K562 (cell line): Measurements from ENCODE around the gene KCNK7. TPM values are rescaled to one million over a fixed set of nuclear protein-coding genes. Genes with fewer than 3 reads are reported as not detected.

Experiments
- ATAC-seq: fragments of 200-7000 bp; cut with Tn5 transposase; 3 replicates; pipeline ENCODE4 v1.9.1; 2020; ENCODE audit warnings: moderate library complexity
- BruUV-seq: library from RNA; stranded (reverse); fragments of 400-500 nt; replicated peaks from 2 replicates; lab custom pipeline; 2021; lab: Mats Ljungman, UMichigan
- CTCF ChIA-PET: fragments of 300-600 bp; formaldehyde crosslinking; extraction: SDS; loops from one replicate; lab custom pipeline; 2021; ENCODE audit warnings: low intra/inter-chr PET ratio; lab: Yijun Ruan, JAX
- POLR2A ChIA-PET: fragments of 300-600, 350-650 bp; sonication (Branson Sonifier 250); formaldehyde crosslinking; extraction: SDS; loops from one replicate; lab custom pipeline; 2021; ENCODE audit warnings: antibody characterized with exemption, inconsistent platforms; lab: Yijun Ruan, JAX
- DNase-seq, 4 experiments: peaks; one replicate each; pipeline versions ENCODE4 v3.0.0 to v3.0.0-alpha.2; 2011 to 2018; ENCODE audit warnings: low spot score in 3 of 4, mixed read lengths in 3 of 4; ENCODE audit errors: extremely low read depth in 1 of 4
- FAIRE-seq: peaks from 2 replicates; lab custom pipeline; 2011; peaks lifted over from hg19 to GRCh38; lab: Jason Lieb, UNC
- H2AFZ ChIP-seq: 2 replicates; pipeline ENCODE4 v1.6.0; 2011; ENCODE audit warnings: low read depth, low read length, control low read depth, inconsistent platforms
- H3K27ac ChIP-seq: fragments of 200-600 bp; 3 replicates; pipeline ENCODE4 v1.8.0; 2011; ENCODE audit warnings: low read depth, mild to moderate bottlenecking, control low read depth, inconsistent platforms, low read length, moderate library complexity, mixed read lengths; ENCODE audit errors: extremely low read depth
- H3K27me3 ChIP-seq, 2 experiments: fragments of 300-600 bp in 1 of 2; 2 replicates in 1 of 2; 3 replicates in 1 of 2; pipeline versions ENCODE4 v1.6.0 to v1.8.0; 2011; ENCODE audit warnings: inconsistent platforms in 2 of 2, low read length in 2 of 2, mild to moderate bottlenecking in 1 of 2, mixed read lengths in 1 of 2, moderate library complexity in 1 of 2; ENCODE audit not compliant: control insufficient read depth in 2 of 2, insufficient read depth in 2 of 2
- H3K36me3 ChIP-seq: fragments of 300-600 bp; 3 replicates; pipeline ENCODE4 v1.8.0; 2011; ENCODE audit warnings: mild to moderate bottlenecking, low read length, inconsistent platforms; ENCODE audit not compliant: control insufficient read depth, insufficient read depth
- H3K4me1 ChIP-seq, 2 experiments: fragments of 200-600 bp in 1 of 2; replicated peaks in 1 of 2; 2 replicates in 1 of 2; 3 replicates in 1 of 2; pipeline versions ENCODE4 v1.5.1 to v1.8.0; 2011; ENCODE audit warnings: inconsistent platforms in 2 of 2, low read length in 2 of 2, mild to moderate bottlenecking in 1 of 2, mixed read lengths in 1 of 2, moderate library complexity in 1 of 2; ENCODE audit not compliant: control insufficient read depth in 2 of 2, insufficient read depth in 2 of 2
- H3K4me2 ChIP-seq: 2 replicates; pipeline ENCODE4 v1.6.1; 2011; ENCODE audit warnings: low read length, control low read depth, inconsistent platforms, mixed read lengths; ENCODE audit not compliant: insufficient read depth
- H3K4me3 ChIP-seq: fragments of 200-600 bp; sonication (generic), shearing (Covaris generic); 2 replicates; pipeline ENCODE4 v1.5.1; 2016; ENCODE audit warnings: control low read depth, inconsistent platforms
- H3K79me2 ChIP-seq: fragments of 200-600 bp; 3 replicates; pipeline ENCODE4 v1.8.0; 2011; ENCODE audit warnings: low read length, inconsistent platforms; ENCODE audit not compliant: control insufficient read depth, insufficient read depth
- H3K9ac ChIP-seq, 2 experiments: 2 replicates each; pipeline versions ENCODE4 v1.6.0 to v1.6.1; 2011; ENCODE audit warnings: low read depth in 2 of 2, low read length in 2 of 2, control low read depth in 1 of 2, inconsistent platforms in 1 of 2, mild to moderate bottlenecking in 1 of 2, mixed read lengths in 1 of 2; ENCODE audit not compliant: insufficient read depth in 1 of 2
- H3K9me1 ChIP-seq: one replicate; pipeline ENCODE4 v1.6.0; 2011; ENCODE audit warnings: inconsistent platforms, mild to moderate bottlenecking, low read length, moderate library complexity; ENCODE audit not compliant: control insufficient read depth, insufficient read depth
- H3K9me3 ChIP-seq: replicated peaks from 2 replicates; pipeline ENCODE4 v1.5.1; 2011; ENCODE audit warnings: low read depth, low read length, inconsistent platforms; ENCODE audit not compliant: control insufficient read depth, insufficient read depth
- H4K20me1 ChIP-seq: replicated peaks from 2 replicates; pipeline ENCODE4 v1.6.1; 2011; ENCODE audit warnings: low read length, inconsistent platforms, mixed read lengths; ENCODE audit not compliant: control insufficient read depth, insufficient read depth
- CSDE1 ChIP-seq, 2 experiments: fragments of 450-650 bp; IDR thresholded peaks; 2 replicates each; pipeline ENCODE4 v1.6.1; 2016; ENCODE audit warnings: mild to moderate bottlenecking in 1 of 2
- GTF2A2 ChIP-seq: IDR thresholded peaks from 2 replicates; pipeline ENCODE4 v1.6.1; 2016; ENCODE audit warnings: mild to moderate bottlenecking, missing genetic modification characterization, missing compliant biosample characterization
- KLF13 ChIP-seq: fragments of 450-650 bp; IDR thresholded peaks from 2 replicates; pipeline ENCODE4 v1.6.1; 2016; ENCODE audit warnings: missing genetic modification characterization, low read depth, mild to moderate bottlenecking, missing compliant biosample characterization, moderate library complexity, borderline replicate concordance
- NFIC ChIP-seq: fragments of 450-650 bp; IDR thresholded peaks from 2 replicates; pipeline ENCODE4 v1.6.1; 2017; ENCODE audit warnings: mild to moderate bottlenecking, inconsistent platforms
- RBFOX2 ChIP-seq: fragments of 200-400 bp; formaldehyde crosslinking; IDR thresholded peaks from 2 replicates; pipeline ENCODE4 v1.6.1; 2017; ENCODE audit warnings: low read depth, mild to moderate bottlenecking, low read length, moderate library complexity
- SIRT6 ChIP-seq: IDR thresholded peaks from one replicate; pipeline ENCODE4 v1.6.1; 2012; ENCODE audit warnings: low read depth, mild to moderate bottlenecking, control low read depth, inconsistent platforms, low read length, moderate library complexity
- SRSF9 ChIP-seq: fragments of 200-400 bp; formaldehyde crosslinking; IDR thresholded peaks from 2 replicates; pipeline ENCODE4 v1.6.1; 2017; ENCODE audit warnings: low read depth, low read length, borderline replicate concordance
- ZBTB40 ChIP-seq, 2 experiments: fragments of 450-650 bp in 1 of 2; sonication (generic) in 1 of 2; formaldehyde crosslinking in 1 of 2; IDR thresholded peaks; 2 replicates each; pipeline versions ENCODE4 v1.7.1 to v1.9.0; 2016 to 2022; ENCODE audit warnings: inconsistent platforms in 1 of 2, mild to moderate bottlenecking in 1 of 2, missing genetic modification reagents in 1 of 2
- ZNF586 ChIP-seq: fragments of 450-650 bp; formaldehyde crosslinking; conservative IDR thresholded peaks from 2 replicates; pipeline ENCODE4 v1.4.0; 2020; ENCODE audit warnings: mild to moderate bottlenecking, moderate library complexity
- WGBS: fragments of 100-300 bp; shearing (Covaris generic); methylation state at CpG from one replicate; pipeline ENCODE4 v1.1.6; 2016; ENCODE audit warnings: low coverage, mixed read lengths; ENCODE audit not compliant: insufficient coverage; ENCODE audit errors: missing lambda C conversion rate; 5-methylcytosine and 5-hydroxymethylcytosine counted together
- in situ Hi-C: fragments of 300-500 bp; cut with MboI; formaldehyde crosslinking; loops from 4 replicates; pipeline ENCODE4 v1.15.0; 2018; ENCODE audit warnings: inconsistent platforms, mixed read lengths
- intact Hi-C: fragments of 100-400 bp; cut with micrococcal nuclease; formaldehyde crosslinking; loops from 2 replicates; pipeline ENCODE4 v1.14.2; 2022
- polyA plus RNA-seq, 8 experiments: library from polyadenylated mRNA; depleted of rRNA in 4 of 8; stranded (reverse) in 5 of 8; unstranded in 3 of 8; fragments of >200 nt; fragmentation: Nextera tagmentation in 2 of 8; fragmentation: Illumina TruSeq in 1 of 8; extraction: Ambion mirVana in 2 of 8; extraction: Trizol in 1 of 8; gene quantifications; 2 replicates each; pipeline versions ENCODE4 v1.2.1 to v1.2.3, GENCODE V29; 2011 to 2014; ENCODE audit warnings: inconsistent platforms in 1 of 8, missing spikeins in 1 of 8
- total RNA-seq, 7 experiments: library from RNA; depleted of rRNA in 6 of 7; stranded (reverse); fragments of >200 nt in 6 of 7; fragmentation: Illumina TruSeq in 2 of 7; extraction: Trizol in 2 of 7; gene quantifications; 2 replicates each; pipeline versions ENCODE4 v1.2.1 to v1.2.3, GENCODE V29; 2011 to 2021; ENCODE audit warnings: low replicate concordance in 1 of 7
- TF ChIP-seq, protein P1 (sequence below): sonication (generic); formaldehyde crosslinking; IDR thresholded peaks from 2 replicates; pipeline ENCODE4 v1.5.0; 2020; ENCODE audit warnings: missing genetic modification reagents
- TF ChIP-seq, protein P2 (sequence below): fragments of 450-650 bp; formaldehyde crosslinking; IDR thresholded peaks from 2 replicates; pipeline ENCODE4 v1.4.0; 2022; ENCODE audit warnings: mild to moderate bottlenecking, moderate library complexity

The KCNK7 gene
- total and polyA plus RNA-seq, 9 of the 15 experiments (the other 6 are each of a cell fraction or from before 2014, with no cell fraction given) = 0.07 to 0.40 TPM; not detected in 7

DNA sequence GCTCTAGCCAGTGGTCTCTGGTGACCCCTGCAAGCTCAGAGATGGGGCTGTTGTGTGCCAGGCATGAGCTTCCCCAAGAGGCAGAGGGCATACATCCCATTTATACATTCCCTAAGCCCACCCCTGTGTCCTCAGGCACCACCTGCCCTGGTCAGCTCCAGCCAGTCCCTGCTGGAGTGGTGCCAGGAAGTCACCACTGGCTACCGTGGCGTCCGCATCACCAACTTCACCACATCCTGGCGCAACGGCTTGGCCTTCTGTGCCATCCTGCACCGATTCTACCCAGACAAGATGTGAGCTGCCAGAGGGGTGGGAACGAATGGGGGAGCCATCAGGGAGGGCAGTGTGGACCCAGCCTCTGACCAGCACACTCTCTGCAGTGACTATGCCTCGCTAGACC lies 11.5 kb downstream of the KCNK7 start:
- Histone ChIP-seq H2AFZ (no peak overlapping the region), H3K27me3 (no peaks in the 10 kb centered on the region), H4K20me1 (0 out of 2 replicates have a peak, but pooled peaks cover 4% of the 10 kb centered on the region), H3K9me1 (peaks cover 4% of the 10 kb centered on the region), H3K36me3 (peaks cover 76% of the 10 kb centered on the region; the same call in 2 of the 3 replicates), H3K4me2 (no peak overlapping the region), H3K27ac (no peak overlapping the region; the same call in 2 of the 3 replicates), H3K4me3 (no peak overlapping the region), H3K9me3 (no peaks in the 10 kb centered on the region), H3K4me1 (peaks cover 16 to 70% of the 10 kb centered on the region in 2 experiments), H3K79me2 (peaks cover 3% of the 10 kb centered on the region; the same call in 1 of the 3 replicates), H3K9ac (peak overlapping the region in 1 of 2 experiments; percentile 52; a peak in 2 of 4 replicates)
- CTCF ChIA-PET = no interaction called here
- POLR2A ChIA-PET = interaction anchor here (0.6 to 2.8 kb wide), 4 partner anchors 9 to 274 kb away, joined by 3 to 10 read pairs (median 4); partner anchors contain the start of gene EHBP1L1
- whole genome bisulfite sequencing = 95% methylated on average over 8 of the region's 8 CpGs
- intact Hi-C loops (no loop called here), in situ Hi-C loops (no loop called here)
- no peak for DNase-seq
- FAIRE-seq = no peak
- no peak for ATAC-seq
- BruUV-seq = no TSS peak
- no peak for TF ChIP-seq SIRT6
- no peak for TF ChIP-seq SRSF9
- peak; percentile 58 for TF ChIP-seq NFIC
- TF ChIP-seq, protein P1, sequence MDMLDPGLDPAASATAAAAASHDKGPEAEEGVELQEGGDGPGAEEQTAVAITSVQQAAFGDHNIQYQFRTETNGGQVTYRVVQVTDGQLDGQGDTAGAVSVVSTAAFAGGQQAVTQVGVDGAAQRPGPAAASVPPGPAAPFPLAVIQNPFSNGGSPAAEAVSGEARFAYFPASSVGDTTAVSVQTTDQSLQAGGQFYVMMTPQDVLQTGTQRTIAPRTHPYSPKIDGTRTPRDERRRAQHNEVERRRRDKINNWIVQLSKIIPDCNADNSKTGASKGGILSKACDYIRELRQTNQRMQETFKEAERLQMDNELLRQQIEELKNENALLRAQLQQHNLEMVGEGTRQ (CRISPR knock-in tag) = no peak
- no peak for TF ChIP-seq ZBTB40 (IDR thresholded peaks at IDR 0.05)
- TF ChIP-seq ZBTB40 (CRISPR knock-in tag; IDR thresholded peaks at IDR 0.05) = no peak
- TF ChIP-seq GTF2A2 (tag) = no peak
- TF ChIP-seq ZNF586 (CRISPR knock-in tag) = no peak
- TF ChIP-seq, protein P2, sequence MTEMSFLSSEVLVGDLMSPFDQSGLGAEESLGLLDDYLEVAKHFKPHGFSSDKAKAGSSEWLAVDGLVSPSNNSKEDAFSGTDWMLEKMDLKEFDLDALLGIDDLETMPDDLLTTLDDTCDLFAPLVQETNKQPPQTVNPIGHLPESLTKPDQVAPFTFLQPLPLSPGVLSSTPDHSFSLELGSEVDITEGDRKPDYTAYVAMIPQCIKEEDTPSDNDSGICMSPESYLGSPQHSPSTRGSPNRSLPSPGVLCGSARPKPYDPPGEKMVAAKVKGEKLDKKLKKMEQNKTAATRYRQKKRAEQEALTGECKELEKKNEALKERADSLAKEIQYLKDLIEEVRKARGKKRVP = no peak
- TF ChIP-seq KLF13 (tag) = no peak
- TF ChIP-seq RBFOX2 = peak; percentile 48; the same call in 1 of the 2 replicates
- TF ChIP-seq CSDE1 (IDR thresholded peaks at IDR 0.05) = no peak
